Lower lobe of right lung (tissue), 2 donors: ENCODE data around the gene CRIP1. TPM values are rescaled to one million over a fixed set of nuclear protein-coding genes. Genes with fewer than 3 reads are reported as not detected.
A peak's percentile ranks its signal among the peaks of the same experiment; 100 is the strongest.

Experiments
- ATAC-seq, 2 donors: fragments of 200-7000 bp; cut with Tn5 transposase; one replicate each; pipeline ENCODE4 v1.9.1; 2020 to 2022; ENCODE audit warnings: mild to moderate bottlenecking in 2 of 2, moderate library complexity in 2 of 2
- DNase-seq: peaks from one replicate; pipeline ENCODE4 v3.0.0-alpha.2; 2020
- H3K27ac ChIP-seq: fragments of 200-600 bp; one replicate; pipeline ENCODE4 v1.8.0; 2022
- H3K27me3 ChIP-seq: fragments of 200-600 bp; one replicate; pipeline ENCODE4 v1.8.0; 2022; ENCODE audit warnings: low read depth
- H3K36me3 ChIP-seq: fragments of 200-600 bp; one replicate; pipeline ENCODE4 v1.8.0; 2022; ENCODE audit warnings: mild to moderate bottlenecking
- H3K4me1 ChIP-seq: fragments of 200-600 bp; one replicate; pipeline ENCODE4 v1.8.0; 2022
- H3K4me3 ChIP-seq: fragments of 200-600 bp; one replicate; pipeline ENCODE4 v1.8.0; 2022; ENCODE audit warnings: mild to moderate bottlenecking
- H3K9me3 ChIP-seq: fragments of 200-600 bp; one replicate; pipeline ENCODE4 v1.8.0; 2022
- intact Hi-C: fragments of 100-400 bp; cut with DNase I; formaldehyde crosslinking; loops from one replicate; pipeline ENCODE4 v1.11.0; 2022
- total RNA-seq: library from RNA; stranded (reverse); fragmentation: NEBNext Ultra II Directional; extraction: Animal tissue kit (Norgen Biotek cat#: 25700); gene quantifications from one replicate; pipeline ENCODE4 v1.2.1, GENCODE V29; 2021
- TF ChIP-seq, protein P1 (sequence below): fragments of 200-600 bp; IDR thresholded peaks from one replicate; pipeline ENCODE4 v1.8.0; 2022; ENCODE audit warnings: antibody characterized with exemption, mild to moderate bottlenecking
- donor health status: DM: no; HTN: yes; CAD: no; lungs with severe emphysema.

CRIP1 gene
- total RNA-seq, 1 donor from 2014 or later = 237 TPM

DNA sequence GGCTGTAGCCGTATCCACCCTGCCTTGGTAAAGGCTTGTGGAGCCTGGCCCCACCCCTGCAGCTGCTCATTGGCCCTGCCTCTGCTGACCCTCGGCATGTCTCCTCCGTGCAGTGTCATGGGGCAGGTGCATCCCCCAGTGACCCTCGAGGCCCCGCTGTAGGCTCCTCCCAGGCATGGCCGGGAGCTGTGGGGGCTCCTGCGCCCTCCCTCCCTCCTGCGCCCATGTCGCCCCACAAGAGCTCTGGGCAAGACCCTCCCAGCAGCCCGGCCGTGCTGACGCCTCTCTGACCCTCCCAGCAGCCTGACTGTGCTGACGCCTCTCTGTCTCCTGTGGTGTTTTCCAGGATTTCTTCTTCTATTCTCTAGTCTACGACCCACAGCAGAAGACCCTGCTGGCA, 32.8 kb upstream of the CRIP1 start:
- Histone ChIP-seq H3K9me3 (no peaks in the 10 kb centered on the region), H3K4me3 (no peak overlapping the region), H3K36me3 (peaks cover 74% of the 10 kb centered on the region), H3K27ac (no peak overlapping the region), H3K4me1 (peaks cover 4% of the 10 kb centered on the region), H3K27me3 (no peaks in the 10 kb centered on the region)
- intact Hi-C loops = no loop called here
- DNase-seq (no peak), ATAC-seq (no peak)
- TF ChIP-seq, protein P1, sequence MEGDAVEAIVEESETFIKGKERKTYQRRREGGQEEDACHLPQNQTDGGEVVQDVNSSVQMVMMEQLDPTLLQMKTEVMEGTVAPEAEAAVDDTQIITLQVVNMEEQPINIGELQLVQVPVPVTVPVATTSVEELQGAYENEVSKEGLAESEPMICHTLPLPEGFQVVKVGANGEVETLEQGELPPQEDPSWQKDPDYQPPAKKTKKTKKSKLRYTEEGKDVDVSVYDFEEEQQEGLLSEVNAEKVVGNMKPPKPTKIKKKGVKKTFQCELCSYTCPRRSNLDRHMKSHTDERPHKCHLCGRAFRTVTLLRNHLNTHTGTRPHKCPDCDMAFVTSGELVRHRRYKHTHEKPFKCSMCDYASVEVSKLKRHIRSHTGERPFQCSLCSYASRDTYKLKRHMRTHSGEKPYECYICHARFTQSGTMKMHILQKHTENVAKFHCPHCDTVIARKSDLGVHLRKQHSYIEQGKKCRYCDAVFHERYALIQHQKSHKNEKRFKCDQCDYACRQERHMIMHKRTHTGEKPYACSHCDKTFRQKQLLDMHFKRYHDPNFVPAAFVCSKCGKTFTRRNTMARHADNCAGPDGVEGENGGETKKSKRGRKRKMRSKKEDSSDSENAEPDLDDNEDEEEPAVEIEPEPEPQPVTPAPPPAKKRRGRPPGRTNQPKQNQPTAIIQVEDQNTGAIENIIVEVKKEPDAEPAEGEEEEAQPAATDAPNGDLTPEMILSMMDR = no peak

DNA sequence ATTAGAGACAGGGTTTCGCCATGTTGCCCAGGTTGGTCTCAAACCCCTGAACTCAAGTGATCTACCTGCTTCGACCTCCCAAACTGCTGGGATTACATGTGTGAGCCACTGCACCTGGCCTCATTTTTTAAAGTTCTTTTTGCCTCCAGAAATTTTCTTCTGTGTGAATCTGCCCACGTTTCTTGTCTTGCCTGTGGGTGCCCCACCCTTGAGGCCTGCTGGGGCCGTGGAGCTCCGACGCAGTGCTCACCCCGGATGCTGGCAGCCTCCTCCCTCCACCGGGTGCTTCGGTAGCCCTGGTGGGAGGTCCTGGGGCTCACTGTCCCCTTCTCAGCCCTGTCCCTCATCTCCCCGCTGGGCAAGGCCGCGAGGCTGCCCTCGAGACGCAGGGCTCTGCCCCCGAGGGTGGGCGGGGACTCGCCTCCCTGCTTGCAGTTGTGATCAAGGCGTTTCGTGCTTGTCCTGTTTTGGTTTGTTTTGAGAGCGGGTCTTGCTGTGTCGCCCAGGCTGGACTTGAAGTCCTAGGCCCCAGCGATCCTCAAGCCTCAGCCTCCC, 31.5 kb upstream of the CRIP1 start:
- intact Hi-C loops = no loop called here
- Histone ChIP-seq H3K27me3 (no peaks in the 10 kb centered on the region), H3K4me3 (no peak overlapping the region), H3K4me1 (no peaks in the 10 kb centered on the region), H3K36me3 (peaks cover 70% of the 10 kb centered on the region), H3K9me3 (no peaks in the 10 kb centered on the region), H3K27ac (no peak overlapping the region)
- ATAC-seq (no peak), DNase-seq (no peak)
- TF ChIP-seq, protein P1 = no peak

DNA sequence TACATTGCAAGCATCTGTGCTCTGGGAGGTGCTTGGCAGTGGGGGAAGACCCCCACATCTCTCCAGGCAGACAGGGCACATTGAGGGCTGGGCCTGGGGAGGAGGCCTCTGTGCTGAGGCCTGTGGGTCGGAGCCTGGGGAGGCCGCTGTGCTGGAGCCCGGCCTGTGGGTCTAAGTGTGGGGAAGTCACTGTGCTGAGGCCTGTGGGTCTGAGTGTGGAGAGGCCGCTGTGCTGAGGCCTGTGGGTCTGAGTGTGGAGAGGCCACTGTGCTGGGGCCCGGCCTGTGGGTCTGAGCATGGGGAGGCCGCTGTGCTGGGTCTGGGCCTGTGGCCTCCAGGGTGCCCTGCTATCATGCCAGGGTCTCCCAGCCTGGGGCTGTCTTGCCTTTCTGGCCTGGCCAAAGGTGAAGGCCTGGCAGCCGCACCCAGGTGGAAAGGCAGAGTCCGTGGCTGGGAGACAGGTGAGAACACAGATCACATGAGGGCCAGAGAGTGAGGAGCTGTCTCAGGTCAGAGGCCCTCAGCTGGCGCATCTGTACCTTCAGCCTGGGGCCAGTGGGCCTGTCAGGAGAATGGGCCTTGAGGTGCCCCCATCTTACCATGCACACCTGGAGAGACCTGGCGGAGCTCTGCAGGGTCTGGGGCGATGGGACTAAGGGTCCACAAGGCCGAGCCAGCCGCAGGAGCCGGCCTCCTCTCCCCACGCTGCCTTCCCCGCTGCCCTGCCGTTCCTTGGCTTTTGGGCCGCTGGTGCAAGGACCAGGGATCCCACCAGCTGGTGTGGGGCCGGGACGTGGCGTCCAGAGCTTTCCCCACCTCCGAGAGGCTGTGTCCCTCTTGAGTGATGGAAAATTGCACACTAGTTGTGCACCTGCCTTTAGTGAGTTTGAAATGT, 30.7 kb upstream of the CRIP1 start:
- ATAC-seq (peak in 1 of 2 donors; percentile 34), DNase-seq (no peak)
- H3K36me3 ChIP-seq = peaks cover 71% of the 10 kb centered on the region
- no peaks in the 10 kb centered on the region for H3K27me3 ChIP-seq
- intact Hi-C loops = no loop called here
- TF ChIP-seq, protein P1 = no peak
- H3K4me1 ChIP-seq = no peaks in the 10 kb centered on the region
- no peak overlapping the region for H3K4me3 ChIP-seq
- no peak overlapping the region for H3K27ac ChIP-seq
- H3K9me3 ChIP-seq = no peaks in the 10 kb centered on the region

DNA sequence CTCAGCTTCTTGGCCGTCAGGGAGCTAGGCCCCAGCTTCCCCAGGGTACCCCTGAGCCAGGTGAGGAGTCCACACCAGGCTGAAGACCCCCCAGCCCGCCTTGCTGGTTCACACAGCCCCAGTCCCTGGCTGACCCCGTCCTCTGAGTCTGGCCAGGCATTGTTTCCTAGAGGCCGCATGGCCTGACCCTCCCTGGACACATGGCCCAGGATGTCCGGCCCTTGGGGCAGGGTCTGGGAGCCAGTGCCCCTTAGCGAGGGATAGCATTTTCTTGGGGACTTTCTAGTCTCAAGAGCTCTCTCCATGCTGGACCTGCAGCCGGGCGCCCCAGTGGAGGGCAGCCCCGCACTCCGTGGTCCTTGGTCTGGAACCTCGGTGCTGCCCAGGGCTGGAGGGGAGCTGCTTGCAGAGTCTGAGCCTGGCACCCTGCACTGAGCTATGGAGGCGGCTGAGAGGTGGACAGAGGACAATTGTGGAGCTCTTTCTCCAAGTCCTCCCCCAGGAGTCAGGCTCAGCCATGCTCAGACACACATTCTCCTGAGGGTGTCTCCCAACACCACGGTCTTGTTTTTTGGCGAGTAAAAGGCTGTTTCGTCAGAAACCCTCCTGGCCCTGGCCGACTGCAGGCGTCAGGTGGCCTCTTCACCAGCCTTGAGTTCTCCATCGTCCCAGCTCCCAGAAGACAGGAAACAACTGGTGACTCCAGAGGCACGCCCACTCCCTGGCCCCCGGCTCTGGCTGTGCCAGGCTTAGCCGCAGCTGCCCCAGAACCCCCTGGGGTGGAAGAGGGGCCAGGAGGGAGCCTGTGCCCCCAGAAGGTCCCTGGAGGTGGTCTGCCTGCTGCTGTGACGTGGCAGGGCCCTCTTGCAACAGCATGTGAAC, 29.7 kb upstream of the CRIP1 start:
- Histone ChIP-seq H3K4me3 (no peak overlapping the region), H3K27ac (no peak overlapping the region), H3K36me3 (peaks cover 76% of the 10 kb centered on the region), H3K9me3 (no peaks in the 10 kb centered on the region), H3K27me3 (no peaks in the 10 kb centered on the region), H3K4me1 (no peaks in the 10 kb centered on the region)
- ATAC-seq = peak in 1 of 2 donors; percentile 3
- TF ChIP-seq, protein P1 = no peak
- intact Hi-C loops = no loop called here
- DNase-seq = no peak

DNA sequence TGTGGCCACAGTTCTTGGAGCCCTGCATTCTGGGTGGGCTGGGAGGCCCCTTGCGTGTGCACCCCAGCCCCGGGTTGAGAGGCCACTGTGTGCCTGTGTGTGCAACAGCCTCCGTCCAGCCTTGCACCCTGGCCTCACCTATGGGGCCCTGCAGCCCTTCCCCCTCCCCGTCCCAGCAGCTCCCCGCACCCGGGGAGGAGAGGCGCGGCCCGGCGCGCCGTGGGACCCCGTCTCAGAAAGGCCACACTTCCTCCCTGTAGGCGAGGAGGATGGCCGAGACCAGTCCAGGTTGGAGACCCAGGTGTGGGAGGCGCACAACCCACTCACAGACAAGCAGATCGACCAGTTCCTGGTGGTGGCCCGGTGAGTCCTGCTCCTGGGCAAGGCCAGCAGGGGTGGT, 28.7 kb upstream of the CRIP1 start:
- TF ChIP-seq, protein P1 = no peak
- DNase-seq (no peak), ATAC-seq (no peak)
- H3K27me3 ChIP-seq = no peaks in the 10 kb centered on the region
- H3K4me3 ChIP-seq = no peak overlapping the region
- peaks cover 82% of the 10 kb centered on the region for H3K36me3 ChIP-seq
- H3K27ac ChIP-seq = no peak overlapping the region
- intact Hi-C loops = no loop called here
- H3K4me1 ChIP-seq = no peaks in the 10 kb centered on the region
- H3K9me3 ChIP-seq = no peaks in the 10 kb centered on the region
